C4-2B (cell line): Measurements from ENCODE around the gene WWP2.
"Not testable (repeated sequence)": the region's sequence is repeated elsewhere in the genome, so short reads cannot be mapped to it uniquely, and the experiment has no call there.

Experiments
- ZFX ChIP-seq: fragments of 450-650 bp; IDR thresholded peaks from 2 replicates; pipeline ENCODE4 v1.6.1; 2017
- TF ChIP-seq, protein P1 (sequence below): fragments of 450-650 bp; conservative IDR thresholded peaks from 2 replicates; pipeline ENCODE4 v1.5.1; 2017; ENCODE audit warnings: mild to moderate bottlenecking

- TF ChIP-seq, protein P1, sequence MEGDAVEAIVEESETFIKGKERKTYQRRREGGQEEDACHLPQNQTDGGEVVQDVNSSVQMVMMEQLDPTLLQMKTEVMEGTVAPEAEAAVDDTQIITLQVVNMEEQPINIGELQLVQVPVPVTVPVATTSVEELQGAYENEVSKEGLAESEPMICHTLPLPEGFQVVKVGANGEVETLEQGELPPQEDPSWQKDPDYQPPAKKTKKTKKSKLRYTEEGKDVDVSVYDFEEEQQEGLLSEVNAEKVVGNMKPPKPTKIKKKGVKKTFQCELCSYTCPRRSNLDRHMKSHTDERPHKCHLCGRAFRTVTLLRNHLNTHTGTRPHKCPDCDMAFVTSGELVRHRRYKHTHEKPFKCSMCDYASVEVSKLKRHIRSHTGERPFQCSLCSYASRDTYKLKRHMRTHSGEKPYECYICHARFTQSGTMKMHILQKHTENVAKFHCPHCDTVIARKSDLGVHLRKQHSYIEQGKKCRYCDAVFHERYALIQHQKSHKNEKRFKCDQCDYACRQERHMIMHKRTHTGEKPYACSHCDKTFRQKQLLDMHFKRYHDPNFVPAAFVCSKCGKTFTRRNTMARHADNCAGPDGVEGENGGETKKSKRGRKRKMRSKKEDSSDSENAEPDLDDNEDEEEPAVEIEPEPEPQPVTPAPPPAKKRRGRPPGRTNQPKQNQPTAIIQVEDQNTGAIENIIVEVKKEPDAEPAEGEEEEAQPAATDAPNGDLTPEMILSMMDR, result not testable (repeated sequence)
- not testable (repeated sequence) for TF ChIP-seq ZFX
These were observed 44.6 kb downstream of the WWP2 start for GRCh38 chr16:69806776-69807175.
